ENCODE measurements around the gene RIPK3.

DNA sequence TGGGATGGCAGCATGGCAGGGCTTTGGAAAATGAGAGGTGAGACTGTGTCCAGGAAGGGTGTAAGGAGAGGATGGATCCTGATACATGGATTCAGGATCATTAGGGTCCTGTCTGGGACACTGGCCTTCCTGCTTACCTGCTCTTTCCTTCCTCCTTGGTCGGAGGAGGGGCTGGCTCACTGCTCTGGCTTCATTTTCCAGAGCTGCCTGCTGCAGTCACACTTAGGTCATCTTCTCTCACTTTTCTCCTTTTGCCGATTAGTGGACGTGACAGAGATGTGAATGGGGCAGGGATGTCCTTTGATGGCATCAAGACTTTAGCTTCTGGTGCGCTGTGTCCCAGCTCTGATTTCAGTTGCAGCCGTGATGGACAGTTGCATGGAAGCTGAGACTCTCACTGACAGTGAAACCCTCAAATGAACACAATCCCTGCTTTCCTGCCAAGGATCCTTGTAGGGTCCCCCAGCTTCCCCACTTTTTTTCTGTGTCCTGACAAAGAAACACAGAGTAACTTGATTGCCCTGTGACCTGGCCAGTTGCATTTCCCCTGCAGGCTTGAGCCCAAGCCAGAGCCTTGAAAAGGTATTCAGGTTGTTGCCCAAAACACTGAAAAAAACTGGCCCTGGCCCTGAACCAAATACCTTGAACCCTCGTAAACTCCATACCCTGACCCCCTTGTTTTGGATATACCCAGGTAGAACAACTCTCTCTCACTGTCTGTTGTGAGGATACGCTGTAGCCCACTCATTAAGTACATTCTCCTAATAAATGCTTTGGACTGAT is 31.3 kb downstream of the RIPK3 start:
- TF ChIP-seq, protein P1, sequence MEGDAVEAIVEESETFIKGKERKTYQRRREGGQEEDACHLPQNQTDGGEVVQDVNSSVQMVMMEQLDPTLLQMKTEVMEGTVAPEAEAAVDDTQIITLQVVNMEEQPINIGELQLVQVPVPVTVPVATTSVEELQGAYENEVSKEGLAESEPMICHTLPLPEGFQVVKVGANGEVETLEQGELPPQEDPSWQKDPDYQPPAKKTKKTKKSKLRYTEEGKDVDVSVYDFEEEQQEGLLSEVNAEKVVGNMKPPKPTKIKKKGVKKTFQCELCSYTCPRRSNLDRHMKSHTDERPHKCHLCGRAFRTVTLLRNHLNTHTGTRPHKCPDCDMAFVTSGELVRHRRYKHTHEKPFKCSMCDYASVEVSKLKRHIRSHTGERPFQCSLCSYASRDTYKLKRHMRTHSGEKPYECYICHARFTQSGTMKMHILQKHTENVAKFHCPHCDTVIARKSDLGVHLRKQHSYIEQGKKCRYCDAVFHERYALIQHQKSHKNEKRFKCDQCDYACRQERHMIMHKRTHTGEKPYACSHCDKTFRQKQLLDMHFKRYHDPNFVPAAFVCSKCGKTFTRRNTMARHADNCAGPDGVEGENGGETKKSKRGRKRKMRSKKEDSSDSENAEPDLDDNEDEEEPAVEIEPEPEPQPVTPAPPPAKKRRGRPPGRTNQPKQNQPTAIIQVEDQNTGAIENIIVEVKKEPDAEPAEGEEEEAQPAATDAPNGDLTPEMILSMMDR (IDR thresholded peaks at IDR 0.05; ENCODE audit: low read length), result no peak
- no peak for TF ChIP-seq EZH2 (optimal IDR thresholded peaks at IDR 0.05; ENCODE audit: low read depth, low read length)
- TF ChIP-seq EZH2phosphoT487 (IDR thresholded peaks at IDR 0.05; ENCODE audit: low read length), result no peak
